HepG2 (cell line): ENCODE data around the gene POLR1H. TPM values are rescaled to one million over a fixed set of nuclear protein-coding genes. Genes with fewer than 3 reads are reported as not detected.

Source experiments
- HMGA1 ChIP-seq: sonication (generic); formaldehyde crosslinking; conservative IDR thresholded peaks from 2 replicates; pipeline ENCODE4 v1.4.0; 2020; ENCODE audit warnings: missing genetic modification reagents
- KIAA2018 ChIP-seq: sonication (generic); formaldehyde crosslinking; IDR thresholded peaks from 2 replicates; pipeline ENCODE4 v1.5.0; 2020; ENCODE audit warnings: mild to moderate bottlenecking, missing genetic modification reagents, borderline replicate concordance
- SATB2 ChIP-seq: sonication (generic); formaldehyde crosslinking; IDR thresholded peaks from 2 replicates; pipeline ENCODE4 v1.5.0; 2020; ENCODE audit warnings: missing genetic modification reagents
- TARDBP ChIP-seq: sonication (generic); formaldehyde crosslinking; IDR thresholded peaks from 2 replicates; pipeline ENCODE4 v1.8.0; 2022; ENCODE audit warnings: mild to moderate bottlenecking, missing genetic modification reagents
- ZFP91 ChIP-seq: sonication (generic); formaldehyde crosslinking; IDR thresholded peaks from 2 replicates; pipeline ENCODE4 v1.9.0; 2022; ENCODE audit warnings: missing genetic modification reagents, mild to moderate bottlenecking, borderline replicate concordance
- ZNF598 ChIP-seq: sonication (generic); formaldehyde crosslinking; IDR thresholded peaks from 2 replicates; pipeline ENCODE4 v1.5.1; 2020; ENCODE audit warnings: mild to moderate bottlenecking, missing genetic modification reagents, borderline replicate concordance
- polyA plus RNA-seq, 8 experiments: library from polyadenylated mRNA; depleted of rRNA in 3 of 8; stranded (reverse) in 7 of 8; unstranded in 1 of 8; fragments of >200 nt; fragmentation: Illumina TruSeq in 4 of 8; extraction: Trizol in 4 of 8; gene quantifications; 2 replicates each; pipeline versions ENCODE4 v1.2.1 to v1.2.3, GENCODE V29; 2011 to 2016; ENCODE audit warnings: low read depth in 4 of 8, missing spikeins in 1 of 8, mixed read lengths in 1 of 8; ENCODE audit not compliant: insufficient read depth in 1 of 8
- total RNA-seq, 5 experiments: library from RNA; depleted of rRNA; stranded (reverse); fragments of >200 nt; fragmentation: Illumina TruSeq; extraction: Trizol; gene quantifications; 2 replicates each; pipeline ENCODE4 v1.2.3, GENCODE V29; 2016; ENCODE audit warnings: low read depth in 1 of 5

POLR1H gene
- total and polyA plus RNA-seq, 2 of the 13 experiments (the other 11 are each of a cell fraction or from before 2014, with no cell fraction given): 61.4 to 79.8 TPM

DNA sequence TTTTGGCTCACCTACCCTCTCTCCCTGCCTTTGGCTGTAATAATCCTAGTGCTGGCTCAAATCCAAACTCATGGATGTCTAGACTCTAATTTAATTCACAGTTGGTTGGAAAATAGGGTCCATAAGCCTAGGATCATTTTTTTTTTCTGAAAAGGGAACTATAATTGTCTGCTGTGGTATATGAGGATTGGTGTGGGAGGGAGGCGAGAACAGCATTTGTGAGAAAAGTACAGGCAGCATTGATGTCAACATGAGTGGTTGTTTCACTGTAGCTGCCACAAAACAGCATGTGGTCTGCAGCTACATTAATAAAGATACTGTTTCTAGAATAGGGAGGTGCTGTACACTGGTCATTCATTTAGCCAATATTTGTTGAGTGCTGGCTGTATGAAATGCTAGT is 18.6 kb upstream of the POLR1H start (continued):
- TF ChIP-seq KIAA2018 (CRISPR knock-in tag) (no peak), TARDBP (CRISPR knock-in tag) (no peak), HMGA1 (CRISPR knock-in tag) (no peak), SATB2 (CRISPR knock-in tag) (no peak), ZFP91 (CRISPR knock-in tag) (no peak), ZNF598 (CRISPR knock-in tag) (no peak)
